NCI-H2029 (cell line): ENCODE data around the gene SNRPB.
A peak's percentile ranks its signal among the peaks of the same experiment; 100 is the strongest.
"Not testable (repeated sequence)": the region's sequence is repeated elsewhere in the genome, so short reads cannot be mapped to it uniquely, and the experiment has no call there.

Experiments
- DNase-seq: peaks from one replicate; lab custom pipeline; 2025; lab: John Stamatoyannopoulos, UW

SNRPB gene

GRCh38 chr20:2470423-2471193 lies at the start of gene SNRPB:
Gene SNRPB (minus strand): TSS chr20:2470789. CDS start chr20:2470690, 99 bp downstream.
- peak; percentile 98 for DNase-seq

GRCh38 chr20:2519115-2519809 lies 48.7 kb upstream of the SNRPB start:
- DNase-seq: no peak

DNA sequence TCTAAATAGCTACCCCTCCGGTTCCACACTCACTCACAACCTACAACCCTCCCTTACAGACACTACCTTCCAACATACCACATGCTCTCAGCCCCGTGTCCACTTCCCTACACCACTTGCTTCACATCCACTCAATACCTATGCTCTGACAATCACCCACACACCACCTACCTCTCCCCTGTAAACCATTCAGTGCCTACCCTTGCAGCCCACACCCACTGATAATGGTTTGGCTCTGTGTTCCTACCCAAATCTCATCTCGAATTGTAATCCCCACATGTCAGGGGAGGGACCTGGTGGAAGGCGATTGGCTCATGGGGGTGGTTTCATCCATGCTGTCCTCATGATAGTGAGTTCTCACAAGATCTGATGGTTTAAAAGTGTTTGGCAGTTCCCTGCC lies 48.0 kb upstream of the SNRPB start:
- no peak for DNase-seq

GRCh38 chr20:2518096-2518495 lies 47.5 kb upstream of the SNRPB start:
- no peak for DNase-seq

- DNase-seq: no peak
Observed at GRCh38 chr20:2516399-2516798, 45.8 kb upstream of the SNRPB start.

GRCh38 chr20:2515203-2515602 lies 44.6 kb upstream of the SNRPB start:
- no peak for DNase-seq

DNA sequence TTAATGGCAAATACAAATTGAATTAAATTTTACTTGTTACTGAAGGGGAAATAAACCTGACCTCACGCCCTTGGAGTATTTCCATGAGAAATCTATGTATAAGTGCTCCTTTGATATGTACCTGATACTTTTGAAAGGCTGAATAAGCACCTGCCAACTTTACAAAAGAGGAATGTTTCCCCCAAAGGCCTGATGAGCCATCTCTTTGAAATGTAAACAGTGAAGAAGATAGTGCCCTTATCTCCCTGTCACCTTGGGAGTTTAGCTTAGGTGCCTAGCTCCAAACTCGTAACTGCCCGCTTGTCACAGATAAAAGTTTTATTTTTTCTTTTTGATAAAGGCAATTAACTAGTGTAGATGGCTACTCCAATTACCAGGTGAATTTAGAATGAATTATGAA lies 39.2 kb upstream of the SNRPB start:
- DNase-seq: no peak

- DNase-seq: no peak
Observed at GRCh38 chr20:2509468-2509781, 38.8 kb upstream of the SNRPB start.

DNA sequence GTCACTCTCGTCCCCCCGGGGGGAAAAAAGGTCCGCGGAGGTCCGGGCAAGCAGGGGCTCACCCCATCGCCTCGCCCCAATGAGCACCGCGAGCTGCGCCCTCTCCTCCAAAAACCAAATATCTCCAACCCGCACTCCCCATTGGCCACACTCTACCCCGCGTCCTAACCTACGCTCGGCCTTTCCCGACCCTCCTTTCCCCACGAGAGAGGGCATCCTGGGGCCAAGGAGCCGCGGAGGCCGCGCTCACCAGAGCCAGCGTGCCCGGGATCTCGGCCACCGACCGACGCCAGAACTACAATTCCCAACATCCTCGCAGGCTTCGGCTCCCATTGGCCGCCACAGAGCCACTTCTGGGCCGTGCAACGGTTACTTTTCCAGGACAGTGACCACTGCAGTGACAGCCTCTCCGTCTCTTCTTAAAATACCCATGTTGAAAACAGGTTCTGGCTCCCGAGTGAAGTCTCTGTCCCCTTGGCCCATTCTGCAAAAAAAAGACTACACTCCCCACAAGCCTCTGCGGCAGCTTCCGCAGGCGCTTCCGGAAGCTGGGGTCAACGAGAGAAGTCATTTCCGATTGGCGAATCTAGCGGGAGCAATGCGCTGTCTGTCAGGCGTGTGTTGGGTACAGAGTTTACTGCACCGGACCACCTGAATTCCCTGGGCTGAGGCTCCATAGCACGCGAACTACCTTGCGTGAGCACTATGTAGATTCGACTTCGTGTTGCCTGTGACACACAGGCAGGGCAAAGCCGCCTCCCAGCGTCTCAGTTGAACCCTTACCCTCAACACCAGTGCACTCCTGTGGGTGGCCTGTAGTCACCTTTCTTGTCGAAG lies 38.3 kb upstream of the SNRPB start, which contains the start of gene ZNF343:
Gene ZNF343 (minus strand): TSS at position 285 of the 837 bp plus-strand sequence. CDS start 15,020 bp downstream, outside the sequence.
- DNase-seq: peak; percentile 76

DNA sequence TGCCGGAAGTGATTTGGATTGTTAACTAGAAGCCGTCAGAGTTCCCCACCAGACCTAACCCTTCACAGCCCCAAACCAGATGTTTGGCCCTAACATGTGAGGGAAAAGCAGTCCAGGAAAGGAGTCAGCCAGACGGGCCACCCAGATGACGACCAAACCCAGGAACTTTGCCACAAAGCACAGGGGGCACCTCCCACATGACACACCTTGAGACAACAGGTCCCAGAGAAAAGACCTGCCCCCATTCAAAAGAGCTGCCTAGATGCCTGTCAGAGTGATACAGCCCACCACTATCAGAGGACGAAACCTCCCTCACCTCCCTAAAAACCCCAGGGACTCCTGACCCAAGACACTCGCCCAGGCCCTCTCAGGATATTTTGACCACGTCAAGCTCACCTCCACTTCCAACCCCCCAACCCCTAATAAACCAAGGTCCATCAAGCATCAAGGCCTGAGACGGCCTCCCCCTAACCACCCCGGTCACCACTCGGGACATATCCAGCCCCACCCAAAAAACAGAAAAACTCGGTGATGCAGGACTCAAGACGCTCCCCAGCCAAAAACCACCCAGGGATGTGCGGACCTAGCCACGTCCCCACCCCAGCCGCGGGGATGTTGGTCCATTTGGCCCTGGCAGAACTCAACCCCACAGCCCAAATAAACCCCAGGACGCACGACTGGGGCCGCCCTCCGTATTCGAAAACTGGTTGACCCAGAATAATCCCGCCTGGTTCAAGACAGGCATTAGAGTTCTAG lies 37.5 kb upstream of the SNRPB start:
- DNase-seq: no peak

DNA sequence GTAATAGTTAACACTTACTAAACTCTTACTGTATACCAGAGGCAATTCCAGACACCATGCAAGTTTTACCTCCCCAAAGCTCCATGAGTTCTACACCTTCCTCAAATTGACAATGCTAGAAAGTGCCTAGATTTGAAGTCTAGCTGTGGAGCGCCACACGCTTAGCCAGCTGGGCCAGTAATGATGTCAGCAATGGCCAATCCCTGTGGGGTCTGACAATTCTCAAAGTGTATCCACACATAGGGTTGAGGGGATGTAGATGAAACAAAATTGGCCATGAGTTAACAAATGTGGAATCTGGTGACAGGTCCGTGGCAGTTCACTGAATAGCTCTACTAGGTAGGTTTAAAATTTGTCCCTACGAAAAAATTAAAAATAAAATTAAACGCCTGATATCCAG lies 36.9 kb upstream of the SNRPB start:
- no peak for DNase-seq

- DNase-seq: not testable (repeated sequence)
Observed at GRCh38 chr20:2506426-2506825, 35.8 kb upstream of the SNRPB start.

DNA sequence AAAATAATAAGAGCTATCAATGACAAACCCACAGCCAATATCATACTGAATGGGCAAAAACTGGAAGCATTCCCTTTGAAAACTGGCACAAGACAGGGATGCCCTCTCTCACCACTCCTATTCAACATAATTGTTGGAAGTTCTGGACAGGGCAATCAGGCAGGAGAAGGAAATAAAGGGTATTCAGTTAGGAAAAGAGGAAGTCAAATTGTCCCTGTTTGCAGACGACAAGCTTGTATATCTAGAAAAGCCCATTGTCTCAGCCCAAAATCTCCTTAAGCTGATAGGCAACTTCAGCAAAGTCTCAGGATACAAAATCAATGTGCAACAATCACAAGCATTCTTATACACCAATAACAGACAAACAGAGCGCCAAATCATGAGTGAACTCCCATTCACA lies 34.2 kb upstream of the SNRPB start:
- DNase-seq: not testable (repeated sequence)

DNA sequence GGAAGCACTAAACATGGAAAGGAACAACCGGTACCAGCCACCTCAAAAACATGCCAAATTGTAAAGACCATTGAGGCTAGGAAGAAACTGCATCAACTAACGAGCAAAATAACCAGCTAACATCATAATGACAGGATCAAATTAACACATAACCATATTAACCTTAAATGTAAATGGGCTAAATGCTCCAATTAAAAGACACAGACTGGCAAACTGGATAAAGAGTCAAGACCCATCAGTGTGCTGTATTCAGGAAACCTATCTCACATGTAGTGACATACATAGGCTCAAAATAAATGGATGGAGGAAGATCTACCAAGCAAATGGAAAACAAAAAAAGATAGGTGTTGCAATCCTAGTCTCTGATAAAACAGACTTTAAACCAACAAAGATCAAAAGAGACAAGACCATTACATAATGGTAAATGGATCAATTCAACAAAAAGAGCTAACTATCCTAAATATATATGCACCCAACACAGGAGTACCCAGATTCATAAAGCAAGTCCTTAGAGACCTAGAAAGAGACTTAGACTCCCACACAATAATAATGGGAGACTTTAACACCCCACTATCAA lies 32.3 kb upstream of the SNRPB start:
- not testable (repeated sequence) for DNase-seq

- no peak for DNase-seq
Observed at GRCh38 chr20:2485661-2486060, 15.1 kb upstream of the SNRPB start.

- no peak for DNase-seq
Observed at GRCh38 chr20:2485080-2485479, 14.5 kb upstream of the SNRPB start.

DNA sequence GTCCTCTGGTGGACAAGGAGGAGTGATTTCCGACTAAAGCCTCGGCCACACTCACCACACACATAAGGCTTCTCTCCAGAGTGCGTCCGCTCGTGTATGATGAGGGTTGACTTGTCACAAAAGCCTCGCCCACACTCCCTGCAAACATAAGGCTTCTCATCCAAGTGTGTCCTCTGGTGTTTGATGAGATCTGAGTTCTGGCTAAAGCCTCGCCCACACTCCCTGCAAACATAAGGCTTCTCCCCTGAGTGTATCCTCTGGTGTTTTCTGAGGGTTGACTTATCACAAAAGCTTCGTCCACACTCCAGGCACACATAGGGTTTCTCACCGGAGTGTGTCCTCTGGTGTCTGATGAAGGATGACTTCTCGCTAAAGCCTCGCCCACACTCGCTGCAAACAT lies 12.9 kb upstream of the SNRPB start:
- DNase-seq: no peak

GRCh38 chr20:2480381-2480780 lies 9.8 kb upstream of the SNRPB start:
- DNase-seq: no peak

DNA sequence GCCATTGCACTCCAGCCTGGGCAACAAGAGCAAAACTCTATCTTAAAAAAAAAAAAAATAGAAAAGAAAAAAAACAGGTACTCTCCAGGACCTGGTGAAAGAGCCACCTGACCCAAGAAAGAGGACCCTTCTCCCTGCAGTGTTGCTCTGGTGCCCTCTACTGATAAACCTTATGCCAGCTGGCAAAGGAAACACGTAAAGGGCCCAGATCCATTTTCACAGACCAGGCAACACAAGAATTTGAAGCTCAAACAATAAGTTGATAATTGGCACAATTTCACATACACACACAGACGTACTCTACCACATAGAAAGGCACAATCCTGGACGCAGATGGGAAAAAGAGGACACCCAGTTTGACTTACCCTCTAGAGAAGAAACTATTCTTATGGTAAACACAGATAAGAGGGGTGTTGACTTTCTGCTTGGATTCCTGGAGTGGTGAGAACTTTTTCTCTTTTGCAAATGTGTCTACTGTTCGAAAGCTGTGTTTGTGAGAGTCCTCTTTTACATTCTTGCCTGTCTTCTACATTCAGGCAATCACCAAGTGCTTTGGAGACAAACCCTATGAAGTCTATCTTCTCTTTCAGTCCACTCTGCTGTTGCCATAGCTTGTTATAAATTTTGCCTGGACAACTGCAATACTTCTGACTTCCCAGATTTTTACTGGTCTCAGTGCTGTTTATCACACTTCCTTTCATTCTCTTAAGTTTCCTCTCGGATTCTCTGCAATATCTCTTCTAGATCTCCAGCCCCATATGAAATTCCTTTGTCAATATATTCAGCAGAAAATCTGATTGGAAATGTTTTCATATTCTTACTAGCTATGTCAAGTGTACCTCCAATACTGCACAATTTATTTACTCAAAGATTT lies 6.4 kb upstream of the SNRPB start:
- DNase-seq: no peak
